H9 (cell line): ENCODE data around the gene FTO. TPM values are rescaled to one million over a fixed set of nuclear protein-coding genes. Genes with fewer than 3 reads are reported as not detected.

ENCODE experiments used
- DNase-seq: peaks from one replicate; pipeline ENCODE4 v3.0.0-alpha.2; 2017
- H2AFZ ChIP-seq: one replicate; pipeline ENCODE4 v1.6.1; 2013; ENCODE audit warnings: mild to moderate bottlenecking, low read length, control low read depth, moderate library complexity
- H2AK5ac ChIP-seq: 2 replicates; pipeline ENCODE4 v1.6.1; 2013; ENCODE audit warnings: low read length, control low read depth, mixed read lengths; ENCODE audit not compliant: insufficient read length
- H2BK120ac ChIP-seq: one replicate; pipeline ENCODE4 v1.6.1; 2013; ENCODE audit warnings: low read depth, mild to moderate bottlenecking, low read length, control low read depth, inconsistent platforms; ENCODE audit not compliant: poor library complexity, severe bottlenecking
- H2BK12ac ChIP-seq: 2 replicates; pipeline ENCODE4 v1.6.1; 2013; ENCODE audit warnings: low read length, control low read depth, mixed read lengths, low read depth; ENCODE audit not compliant: insufficient read length
- H2BK15ac ChIP-seq: 2 replicates; pipeline ENCODE4 v1.6.1; 2013; ENCODE audit warnings: low read depth, low read length, control low read depth
- H2BK20ac ChIP-seq: one replicate; pipeline ENCODE4 v1.6.1; 2013; ENCODE audit warnings: low read depth, mild to moderate bottlenecking, low read length, control low read depth, inconsistent platforms; ENCODE audit not compliant: poor library complexity, severe bottlenecking
- H2BK5ac ChIP-seq: 2 replicates; pipeline ENCODE4 v1.6.1; 2013; ENCODE audit warnings: low read length, control low read depth, mixed read lengths; ENCODE audit not compliant: insufficient read length
- H3K14ac ChIP-seq: 2 replicates; pipeline ENCODE4 v1.6.1; 2013; ENCODE audit warnings: low read length, control low read depth; ENCODE audit not compliant: insufficient read depth
- H3K18ac ChIP-seq: 2 replicates; pipeline ENCODE4 v1.6.1; 2013; ENCODE audit warnings: low read depth, mild to moderate bottlenecking, mixed read lengths, low read length, control low read depth; ENCODE audit not compliant: insufficient read length
- H3K23ac ChIP-seq: 2 replicates; pipeline ENCODE4 v1.6.1; 2013; ENCODE audit warnings: low read length, control low read depth, mixed read lengths, low read depth; ENCODE audit not compliant: insufficient read length
- H3K23me2 ChIP-seq: 2 replicates; pipeline ENCODE4 v1.6.1; 2013; ENCODE audit warnings: low read depth, mild to moderate bottlenecking, mixed read lengths, low read length, control low read depth; ENCODE audit not compliant: insufficient read length, poor library complexity, severe bottlenecking
- H3K27ac ChIP-seq: 2 replicates; pipeline ENCODE4 v1.5.1; 2013; ENCODE audit warnings: low read length, control low read depth, mixed read lengths, low read depth; ENCODE audit not compliant: insufficient read length
- H3K27me3 ChIP-seq: 2 replicates; pipeline ENCODE4 v1.6.1; 2013; ENCODE audit warnings: low read length, control low read depth, inconsistent platforms; ENCODE audit not compliant: insufficient read depth
- H3K4ac ChIP-seq: 2 replicates; pipeline ENCODE4 v1.6.1; 2013; ENCODE audit warnings: low read depth, mild to moderate bottlenecking, control low read depth, inconsistent platforms, low read length, moderate library complexity
- H3K4me1 ChIP-seq: 2 replicates; pipeline ENCODE4 v1.6.1; 2013; ENCODE audit warnings: low read length, control low read depth, inconsistent platforms; ENCODE audit not compliant: insufficient read depth
- H3K4me2 ChIP-seq: 2 replicates; pipeline ENCODE4 v1.6.1; 2013; ENCODE audit warnings: low read length, control low read depth, mixed read lengths; ENCODE audit not compliant: insufficient read length, insufficient read depth
- H3K56ac ChIP-seq: 2 replicates; pipeline ENCODE4 v1.6.1; 2013; ENCODE audit warnings: low read depth, mild to moderate bottlenecking, mixed read lengths, low read length, control low read depth; ENCODE audit not compliant: insufficient read length
- H3K79me1 ChIP-seq: 2 replicates; pipeline ENCODE4 v1.6.1; 2013; ENCODE audit warnings: low read depth, mild to moderate bottlenecking, moderate library complexity, low read length, control low read depth, inconsistent platforms; ENCODE audit not compliant: insufficient read depth, poor library complexity, severe bottlenecking
- H3K79me2 ChIP-seq: 2 replicates; pipeline ENCODE4 v1.6.1; 2013; ENCODE audit warnings: low read length, control low read depth, inconsistent platforms; ENCODE audit not compliant: insufficient read depth
- H3K9ac ChIP-seq: 2 replicates; pipeline ENCODE4 v1.6.1; 2013; ENCODE audit warnings: low read length, control low read depth, mixed read lengths; ENCODE audit not compliant: insufficient read length; ENCODE audit errors: extremely low read depth
- H3K9me3 ChIP-seq: one replicate; pipeline ENCODE4 v1.6.1; 2013; ENCODE audit warnings: low read depth, low read length, inconsistent platforms; ENCODE audit not compliant: control insufficient read depth
- H3T11ph ChIP-seq: one replicate; pipeline ENCODE4 v1.6.1; 2013; ENCODE audit warnings: mild to moderate bottlenecking, low read length, control low read depth, inconsistent platforms
- H4K20me1 ChIP-seq: one replicate; pipeline ENCODE4 v1.6.1; 2013; ENCODE audit not compliant: control insufficient read depth, insufficient read length, insufficient read depth
- H4K5ac ChIP-seq: 2 replicates; pipeline ENCODE4 v1.6.1; 2013; ENCODE audit warnings: low read depth, mild to moderate bottlenecking, mixed read lengths, low read length, control low read depth; ENCODE audit not compliant: insufficient read length
- H4K8ac ChIP-seq: replicated peaks from 2 replicates; pipeline ENCODE4 v1.6.1; 2013; ENCODE audit warnings: low read length, control low read depth, mixed read lengths, low read depth; ENCODE audit not compliant: insufficient read length
- H4K91ac ChIP-seq: 2 replicates; pipeline ENCODE4 v1.6.1; 2013; ENCODE audit warnings: low read depth, mild to moderate bottlenecking, moderate library complexity, mixed read lengths, low read length, control low read depth; ENCODE audit not compliant: insufficient read length
- H3K27ac Mint-ChIP-seq, 3 experiments: 2 replicates in 2 of 3; 3 replicates in 1 of 3; pipeline ENCODE4 v1.8.0; 2020 to 2021; ENCODE audit warnings: mixed read lengths in 3 of 3, mild to moderate bottlenecking in 1 of 3, moderate library complexity in 1 of 3
- H3K27me3 Mint-ChIP-seq: 2 replicates; pipeline ENCODE4 v1.8.0; 2021; ENCODE audit warnings: low read depth, mild to moderate bottlenecking, moderate library complexity, mixed read lengths
- H3K36me3 Mint-ChIP-seq, 3 experiments: 2 replicates in 2 of 3; 3 replicates in 1 of 3; pipeline ENCODE4 v1.8.0; 2020 to 2021; ENCODE audit warnings: low read depth in 3 of 3, mixed read lengths in 3 of 3; ENCODE audit not compliant: insufficient read depth in 1 of 3
- H3K4me1 Mint-ChIP-seq, 2 experiments: 2 replicates each; pipeline ENCODE4 v1.8.0; 2020; ENCODE audit warnings: mixed read lengths in 2 of 2
- H3K4me3 Mint-ChIP-seq, 2 experiments: 2 replicates in 1 of 2; 3 replicates in 1 of 2; pipeline ENCODE4 v1.8.0; 2020 to 2021; ENCODE audit warnings: mild to moderate bottlenecking in 2 of 2, mixed read lengths in 2 of 2, moderate library complexity in 1 of 2
- H3K9me3 Mint-ChIP-seq, 2 experiments: 2 replicates in 1 of 2; 3 replicates in 1 of 2; pipeline ENCODE4 v1.8.0; 2020; ENCODE audit warnings: mild to moderate bottlenecking in 2 of 2, mixed read lengths in 2 of 2, moderate library complexity in 1 of 2
- WGBS: extraction: QIAGEN DNeasy Blood & Tissue Kit; methylation state at CpG from one replicate; pipeline ENCODE4 v1.1.7; 2013; ENCODE audit warnings: missing lambda C conversion rate, low lambda C conversion rate, mixed read lengths; ENCODE audit not compliant: insufficient read length; ENCODE audit errors: extremely low coverage; 5-methylcytosine and 5-hydroxymethylcytosine counted together
- total RNA-seq: library from RNA; stranded (reverse); gene quantifications from 2 replicates; pipeline ENCODE4 v1.2.1, GENCODE V29; 2021
- TF ChIP-seq, protein P1 (sequence below): fragments of 200-600 bp; sonication (generic); conservative IDR thresholded peaks from 3 replicates; pipeline ENCODE4 v1.8.0; 2021; ENCODE audit warnings: antibody characterized with exemption, mild to moderate bottlenecking

The FTO gene
- total RNA-seq, 1 experiment from 2014 or later, result 67.9 TPM

DNA sequence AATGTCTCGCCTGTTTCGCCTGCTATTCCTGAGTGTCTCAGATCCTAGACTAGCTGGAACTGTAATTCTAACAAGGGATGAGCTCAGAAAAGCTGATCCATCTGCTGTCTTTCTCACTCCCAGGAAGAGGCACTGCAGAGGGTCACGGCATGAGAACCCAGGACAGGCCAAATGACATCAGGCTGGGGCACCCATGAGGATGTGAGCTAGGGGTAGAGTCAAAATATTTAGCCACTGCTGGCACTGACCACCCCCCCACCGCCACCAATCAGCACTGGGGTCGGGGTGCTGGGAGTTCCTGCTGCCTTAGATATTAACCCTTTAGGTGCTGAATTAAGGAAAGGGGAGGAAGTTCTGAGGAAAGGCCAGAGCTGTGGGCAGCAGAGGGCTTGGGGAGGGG is 470.2 kb downstream of the FTO start:
- no peaks in the 10 kb centered on the region for H3K4me1 ChIP-seq
- no peaks in the 10 kb centered on the region for H3K23me2 ChIP-seq
- peak overlapping the region in 1 of 3 experiments; percentile 74; a peak in 1 of 7 replicates for H3K27ac Mint-ChIP-seq
- WGBS, result no CpG with 5 or more reads among the region's 5 CpGs
- no peaks in the 10 kb centered on the region for H4K20me1 ChIP-seq
- TF ChIP-seq, protein P1, sequence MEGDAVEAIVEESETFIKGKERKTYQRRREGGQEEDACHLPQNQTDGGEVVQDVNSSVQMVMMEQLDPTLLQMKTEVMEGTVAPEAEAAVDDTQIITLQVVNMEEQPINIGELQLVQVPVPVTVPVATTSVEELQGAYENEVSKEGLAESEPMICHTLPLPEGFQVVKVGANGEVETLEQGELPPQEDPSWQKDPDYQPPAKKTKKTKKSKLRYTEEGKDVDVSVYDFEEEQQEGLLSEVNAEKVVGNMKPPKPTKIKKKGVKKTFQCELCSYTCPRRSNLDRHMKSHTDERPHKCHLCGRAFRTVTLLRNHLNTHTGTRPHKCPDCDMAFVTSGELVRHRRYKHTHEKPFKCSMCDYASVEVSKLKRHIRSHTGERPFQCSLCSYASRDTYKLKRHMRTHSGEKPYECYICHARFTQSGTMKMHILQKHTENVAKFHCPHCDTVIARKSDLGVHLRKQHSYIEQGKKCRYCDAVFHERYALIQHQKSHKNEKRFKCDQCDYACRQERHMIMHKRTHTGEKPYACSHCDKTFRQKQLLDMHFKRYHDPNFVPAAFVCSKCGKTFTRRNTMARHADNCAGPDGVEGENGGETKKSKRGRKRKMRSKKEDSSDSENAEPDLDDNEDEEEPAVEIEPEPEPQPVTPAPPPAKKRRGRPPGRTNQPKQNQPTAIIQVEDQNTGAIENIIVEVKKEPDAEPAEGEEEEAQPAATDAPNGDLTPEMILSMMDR, result no peak
- H2BK12ac ChIP-seq, result no peak overlapping the region
- no peak overlapping the region for H3K56ac ChIP-seq
- no peak overlapping the region for H3K27ac ChIP-seq
- no peaks in the 10 kb centered on the region for H3K36me3 Mint-ChIP-seq
- H3T11ph ChIP-seq, result no peak overlapping the region
- H3K4ac ChIP-seq, result no peak overlapping the region
- H3K4me2 ChIP-seq, result no peak overlapping the region
- H3K9me3 ChIP-seq, result no peaks in the 10 kb centered on the region
- H2BK120ac ChIP-seq, result no peak overlapping the region
- H3K18ac ChIP-seq, result no peak overlapping the region
- H4K91ac ChIP-seq, result no peak overlapping the region
- H3K79me2 ChIP-seq, result no peaks in the 10 kb centered on the region
- no peak overlapping the region for H3K9ac ChIP-seq
- no peak overlapping the region; a peak in 1 of 5 replicates for H3K4me3 Mint-ChIP-seq
- H3K23ac ChIP-seq, result no peak overlapping the region
- H2BK20ac ChIP-seq, result no peak overlapping the region
- no peak overlapping the region for H4K8ac ChIP-seq
- H3K14ac ChIP-seq, result no peak overlapping the region
- no peak overlapping the region for H2AK5ac ChIP-seq
- no peak overlapping the region for H2BK5ac ChIP-seq
- DNase-seq, result no peak
- peaks cover 12% of the 10 kb centered on the region for H3K27me3 Mint-ChIP-seq
- no peaks in the 10 kb centered on the region for H3K27me3 ChIP-seq
- no peak overlapping the region for H2AFZ ChIP-seq
- no peak overlapping the region for H2BK15ac ChIP-seq
- H3K79me1 ChIP-seq, result no peaks in the 10 kb centered on the region
- no peak overlapping the region for H4K5ac ChIP-seq
- H3K9me3 Mint-ChIP-seq, result no peaks in the 10 kb centered on the region
- H3K4me1 Mint-ChIP-seq, result peaks cover 37 to 49% of the 10 kb centered on the region in 2 experiments
